HepG2 (cell line): ENCODE results near the gene APC2. TPM values are rescaled to one million over a fixed set of nuclear protein-coding genes. Genes with fewer than 3 reads are reported as not detected.

Source experiments
- ATAC-seq: fragments of 200-7000 bp; cut with Tn5 transposase; 3 replicates; pipeline ENCODE4 v1.9.1; 2020; ENCODE audit warnings: mild to moderate bottlenecking, moderate library complexity
- BruUV-seq: library from RNA; stranded (reverse); fragments of 400-500 nt; replicated peaks from 2 replicates; lab custom pipeline; 2021; lab: Mats Ljungman, UMichigan
- CTCF ChIA-PET: fragments of 300-600 bp; formaldehyde crosslinking; extraction: SDS; loops from one replicate; lab custom pipeline; 2021; ENCODE audit warnings: low total read pairs, inconsistent platforms, low intra/inter-chr PET ratio; lab: Yijun Ruan, JAX
- POLR2A ChIA-PET: fragments of 350-600 bp; sonication (Branson Sonifier 250); formaldehyde crosslinking; loops from one replicate; lab custom pipeline; 2020; ENCODE audit warnings: antibody characterized with exemption, inconsistent platforms; lab: Yijun Ruan, JAX
- DNase-seq: peaks from one replicate; pipeline ENCODE4 v3.0.0-alpha.2; 2015; ENCODE audit warnings: low spot score
- FAIRE-seq: peaks from 3 replicates; lab custom pipeline; 2011; peaks lifted over from hg19 to GRCh38; lab: Jason Lieb, UNC
- H2AFZ ChIP-seq: one replicate; pipeline ENCODE4 v1.6.1; 2011; ENCODE audit warnings: low read length, inconsistent platforms
- H3K27ac ChIP-seq: fragments of 300-600 bp; 3 replicates; pipeline ENCODE4 v1.8.0; 2011; ENCODE audit warnings: mixed run types, mild to moderate bottlenecking, mixed read lengths, low read length, inconsistent platforms; ENCODE audit not compliant: insufficient read depth; ENCODE audit errors: extremely low read length
- H3K27me3 ChIP-seq, 2 experiments: fragments of 200-600 bp in 1 of 2; 2 replicates in 1 of 2; 3 replicates in 1 of 2; pipeline versions ENCODE4 v1.6.0 to v1.8.0; 2011; ENCODE audit warnings: low read length in 2 of 2, mild to moderate bottlenecking in 2 of 2, moderate library complexity in 2 of 2, inconsistent platforms in 1 of 2; ENCODE audit not compliant: insufficient read depth in 2 of 2, control insufficient read depth in 1 of 2
- H3K36me3 ChIP-seq, 2 experiments: fragments of 200-600 bp in 1 of 2; replicated peaks in 1 of 2; 2 replicates in 1 of 2; 3 replicates in 1 of 2; pipeline versions ENCODE4 v1.5.1 to v1.8.0; 2011; ENCODE audit warnings: low read length in 2 of 2, inconsistent platforms in 1 of 2; ENCODE audit not compliant: insufficient read depth in 2 of 2, control insufficient read depth in 1 of 2
- H3K4me1 ChIP-seq: 2 replicates; pipeline ENCODE4 v1.5.1; 2012; ENCODE audit warnings: low read length, inconsistent platforms; ENCODE audit not compliant: insufficient read depth
- H3K4me2 ChIP-seq: 2 replicates; pipeline ENCODE4 v1.6.0; 2011; ENCODE audit warnings: low read depth, low read length, inconsistent platforms
- H3K4me3 ChIP-seq, 3 experiments: fragments of 200-600 bp in 1 of 3; sonication (generic), shearing (Covaris generic) in 1 of 3; replicated peaks in 1 of 3; 2 replicates each; pipeline ENCODE4 v1.5.1; 2011 to 2016; ENCODE audit warnings: low read length in 3 of 3, inconsistent platforms in 2 of 3, low read depth in 2 of 3, mild to moderate bottlenecking in 2 of 3, control low read depth in 1 of 3, mixed read lengths in 1 of 3; ENCODE audit not compliant: insufficient read depth in 1 of 3
- H3K79me2 ChIP-seq: one replicate; pipeline ENCODE4 v1.6.1; 2011; ENCODE audit warnings: low read length, inconsistent platforms; ENCODE audit not compliant: insufficient read depth
- H3K9ac ChIP-seq: 2 replicates; pipeline ENCODE4 v1.6.0; 2011; ENCODE audit warnings: mild to moderate bottlenecking, low read depth, low read length, inconsistent platforms; ENCODE audit not compliant: insufficient read depth
- H3K9me3 ChIP-seq: 2 replicates; pipeline ENCODE4 v1.5.1; 2012; ENCODE audit warnings: mild to moderate bottlenecking, low read length
- H4K20me1 ChIP-seq: 2 replicates; pipeline ENCODE4 v1.6.0; 2011; ENCODE audit warnings: inconsistent platforms, mild to moderate bottlenecking, low read length, moderate library complexity; ENCODE audit not compliant: insufficient read depth
- ADNP ChIP-seq: sonication (generic); formaldehyde crosslinking; IDR thresholded peaks from 2 replicates; pipeline ENCODE4 v1.4.0; 2020; ENCODE audit warnings: missing genetic modification reagents
- AGO2 ChIP-seq: fragments of 200-400 bp; formaldehyde crosslinking; optimal IDR thresholded peaks from 2 replicates; pipeline ENCODE3; 2017; ENCODE audit warnings: mild to moderate bottlenecking, low read depth, low read length, moderate library complexity
- CBX1 ChIP-seq: IDR thresholded peaks from one replicate; pipeline ENCODE4 v1.6.1; 2016; ENCODE audit warnings: antibody characterized with exemption, low read depth
- CCAR2 ChIP-seq: fragments of 200-400 bp; formaldehyde crosslinking; optimal IDR thresholded peaks from 2 replicates; pipeline ENCODE3; 2018; ENCODE audit warnings: low read depth, mild to moderate bottlenecking, low read length, moderate library complexity
- HDAC6 ChIP-seq: fragments of 200-600 bp; sonication (generic); IDR thresholded peaks from 2 replicates; pipeline ENCODE4 v1.7.0; 2017; ENCODE audit warnings: mild to moderate bottlenecking, antibody characterized with exemption, low read length, low read depth
- HNRNPLL ChIP-seq: fragments of 200-400 bp; formaldehyde crosslinking; IDR thresholded peaks from 2 replicates; pipeline ENCODE4 v1.6.1; 2017; ENCODE audit warnings: mild to moderate bottlenecking, low read depth, low read length; ENCODE audit not compliant: poor library complexity, severe bottlenecking
- KLF16 ChIP-seq, 2 experiments: sonication (generic) in 1 of 2; formaldehyde crosslinking in 1 of 2; IDR thresholded peaks; 2 replicates each; pipeline versions ENCODE4 v1.6.1 to v1.8.0; 2016 to 2023; ENCODE audit warnings: missing genetic modification reagents in 2 of 2, missing compliant biosample characterization in 1 of 2
- NPAS2 ChIP-seq: sonication (generic); formaldehyde crosslinking; IDR thresholded peaks from 2 replicates; pipeline ENCODE4 v1.8.0; 2022; ENCODE audit warnings: mild to moderate bottlenecking, missing genetic modification reagents, borderline replicate concordance
- POLR2G ChIP-seq: fragments of 200-400 bp; formaldehyde crosslinking; IDR thresholded peaks from 2 replicates; pipeline ENCODE4 v1.6.1; 2018; ENCODE audit warnings: mild to moderate bottlenecking, low read depth, low read length, moderate library complexity
- SMC3 ChIP-seq: IDR thresholded peaks from 2 replicates; pipeline ENCODE4 v1.6.1; 2011; ENCODE audit warnings: low read length, improper control_type of control experiment
- SOX13 ChIP-seq, 3 experiments: fragments of 450-650 bp in 1 of 3; sonication (generic) in 1 of 3; formaldehyde crosslinking in 1 of 3; IDR thresholded peaks in 2 of 3; conservative IDR thresholded peaks in 1 of 3; 2 replicates each; pipeline versions ENCODE4 v1.5.0 to v1.6.1; 2016 to 2020; ENCODE audit warnings: antibody characterized with exemption in 1 of 3, mild to moderate bottlenecking in 1 of 3, missing compliant biosample characterization in 1 of 3, missing genetic modification reagents in 1 of 3, moderate library complexity in 1 of 3
- TBX3 ChIP-seq: fragments of 450-650 bp; IDR thresholded peaks from 2 replicates; pipeline ENCODE4 v1.6.1; 2017; ENCODE audit warnings: antibody characterized with exemption, mild to moderate bottlenecking, inconsistent platforms, borderline replicate concordance
- ZNF879 ChIP-seq: sonication (generic); formaldehyde crosslinking; IDR thresholded peaks from 2 replicates; pipeline ENCODE4 v1.8.1; 2023; ENCODE audit warnings: missing genetic modification reagents
- WGBS: methylation state at CpG from one replicate; pipeline ENCODE4 v1.1.6; 2017; ENCODE audit warnings: low lambda C conversion rate; 5-methylcytosine and 5-hydroxymethylcytosine counted together
- in situ Hi-C: cut with HindIII; loops from 2 replicates; pipeline ENCODE4 v1.10.0; 2017; ENCODE audit warnings: low pct_unique_long_range_greater_than_20kb; ENCODE audit not compliant: extremely low pct_ligation_motif_present
- intact Hi-C: fragments of 100-400 bp; cut with micrococcal nuclease; formaldehyde crosslinking; loops from one replicate; pipeline ENCODE4 v1.10.0; 2022; ENCODE audit not compliant: unreplicated experiment
- polyA plus RNA-seq, 8 experiments: library from polyadenylated mRNA; depleted of rRNA in 3 of 8; stranded (reverse) in 7 of 8; unstranded in 1 of 8; fragments of >200 nt; fragmentation: Illumina TruSeq in 4 of 8; extraction: Trizol in 4 of 8; gene quantifications; 2 replicates each; pipeline versions ENCODE4 v1.2.1 to v1.2.3, GENCODE V29; 2011 to 2016; ENCODE audit warnings: low read depth in 4 of 8, missing spikeins in 1 of 8, mixed read lengths in 1 of 8; ENCODE audit not compliant: insufficient read depth in 1 of 8
- total RNA-seq, 5 experiments: library from RNA; depleted of rRNA; stranded (reverse); fragments of >200 nt; fragmentation: Illumina TruSeq; extraction: Trizol; gene quantifications; 2 replicates each; pipeline ENCODE4 v1.2.3, GENCODE V29; 2016; ENCODE audit warnings: low read depth in 1 of 5
- TF ChIP-seq, protein P1 (sequence below): IDR thresholded peaks from 2 replicates; pipeline ENCODE4 v1.6.1; 2018; ENCODE audit warnings: missing genetic modification reagents, mild to moderate bottlenecking, missing compliant biosample characterization
- TF ChIP-seq, protein P2 (sequence below): fragments of 450-650 bp; IDR thresholded peaks from 2 replicates; pipeline ENCODE4 v1.6.1; 2017

APC2 gene
- total and polyA plus RNA-seq, 2 of the 13 experiments (the other 11 are each of a cell fraction or from before 2014, with no cell fraction given) = 0.08 to 0.22 TPM

DNA sequence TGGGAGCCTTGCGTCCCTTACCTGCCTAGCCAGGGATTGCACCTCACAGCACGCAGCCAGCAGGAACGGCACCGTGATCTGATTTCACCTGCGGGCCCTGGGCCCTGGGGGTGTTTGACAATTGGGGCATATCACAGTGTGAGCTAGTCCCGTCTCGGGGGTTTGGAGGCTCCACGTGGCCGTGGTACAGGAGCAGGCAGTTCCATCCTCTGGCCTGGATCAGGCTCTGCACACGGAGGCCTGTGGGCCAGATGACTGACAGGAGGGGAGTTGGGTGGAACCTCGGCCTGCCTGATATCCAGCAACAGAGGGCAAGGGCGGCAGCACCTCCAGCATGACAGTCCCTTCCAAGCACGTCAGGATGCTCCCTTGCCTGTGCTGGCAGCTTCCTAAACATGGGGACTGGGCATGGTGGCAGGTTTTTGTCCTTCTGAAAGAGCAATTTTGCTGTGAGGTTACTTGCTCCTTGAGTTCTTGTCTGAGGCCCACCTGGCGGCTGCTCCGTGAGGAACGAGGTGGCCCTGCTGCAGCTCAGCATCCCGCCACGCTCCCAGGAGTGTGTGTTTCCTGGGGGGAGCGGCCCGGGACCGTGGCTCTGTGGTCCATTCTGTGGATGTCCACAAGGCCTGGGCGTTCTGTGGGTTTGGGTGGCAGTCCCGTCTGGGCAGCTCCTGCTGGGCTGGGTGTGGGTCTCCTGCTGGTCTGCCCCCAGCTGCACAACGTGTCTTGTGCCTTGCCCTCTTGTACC, 18.0 kb upstream of the APC2 start:
- Histone ChIP-seq H3K79me2 (peaks cover 4% of the 10 kb centered on the region), H4K20me1 (peaks cover 4% of the 10 kb centered on the region), H3K9me3 (no peaks in the 10 kb centered on the region), H3K4me1 (no peaks in the 10 kb centered on the region), H3K4me2 (no peak overlapping the region), H2AFZ (no peak overlapping the region), H3K9ac (no peak overlapping the region), H3K36me3 (peaks cover 27 to 66% of the 10 kb centered on the region in 2 experiments), H3K27ac (no peak overlapping the region), H3K27me3 (no peaks in the 10 kb centered on the region), H3K4me3 (no peak overlapping the region)
- no peak for ATAC-seq
- in situ Hi-C loops = no loop called here
- 0 out of 2 replicates have a peak, but pooled peaks have one; percentile 24 for TF ChIP-seq POLR2G
- TF ChIP-seq NPAS2 (CRISPR knock-in tag) = no peak
- TF ChIP-seq ZNF879 = no peak
- no peak for TF ChIP-seq CBX1
- TF ChIP-seq AGO2 = peak; percentile 61
- intact Hi-C loops = no loop called here
- 93% methylated on average over 8 of the region's 24 CpGs for WGBS
- no peak for FAIRE-seq
- no peak for DNase-seq
- CTCF ChIA-PET = no interaction called here
- BruUV-seq = no TSS peak
- POLR2A ChIA-PET = no interaction called here

DNA sequence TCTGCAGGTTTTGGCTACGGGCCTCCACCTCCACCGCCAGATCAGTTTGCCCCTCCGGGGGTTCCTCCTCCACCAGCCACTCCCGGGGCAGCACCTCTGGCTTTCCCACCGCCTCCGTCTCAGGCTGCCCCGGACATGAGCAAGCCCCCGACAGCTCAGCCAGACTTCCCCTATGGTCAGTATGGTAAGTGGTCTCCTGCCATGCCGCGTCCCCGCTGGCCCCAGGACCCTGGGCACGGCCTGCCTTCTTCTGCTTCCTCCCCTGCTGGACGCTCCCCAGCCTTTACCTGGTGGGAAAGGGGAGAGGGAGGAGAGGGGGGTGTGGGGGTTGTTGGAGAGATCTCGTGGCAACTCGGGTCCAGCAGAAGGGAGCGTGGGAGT, 17.4 kb upstream of the APC2 start:
- WGBS = 99% methylated on average over 16 of the region's 16 CpGs
- Histone ChIP-seq H4K20me1 (no peaks in the 10 kb centered on the region), H3K36me3 (peaks cover 27 to 62% of the 10 kb centered on the region in 2 experiments), H3K9me3 (no peaks in the 10 kb centered on the region), H3K27me3 (no peaks in the 10 kb centered on the region), H3K4me2 (no peak overlapping the region), H3K9ac (no peak overlapping the region), H3K4me3 (no peak overlapping the region), H3K4me1 (peaks cover 4% of the 10 kb centered on the region), H2AFZ (no peak overlapping the region), H3K27ac (no peak overlapping the region), H3K79me2 (peaks cover 4% of the 10 kb centered on the region)
- FAIRE-seq (no peak), DNase-seq (no peak), ATAC-seq (no peak)
- CTCF ChIA-PET = no interaction called here
- POLR2A ChIA-PET = no interaction called here
- no peak for TF ChIP-seq SMC3
- TF ChIP-seq, protein P1, sequence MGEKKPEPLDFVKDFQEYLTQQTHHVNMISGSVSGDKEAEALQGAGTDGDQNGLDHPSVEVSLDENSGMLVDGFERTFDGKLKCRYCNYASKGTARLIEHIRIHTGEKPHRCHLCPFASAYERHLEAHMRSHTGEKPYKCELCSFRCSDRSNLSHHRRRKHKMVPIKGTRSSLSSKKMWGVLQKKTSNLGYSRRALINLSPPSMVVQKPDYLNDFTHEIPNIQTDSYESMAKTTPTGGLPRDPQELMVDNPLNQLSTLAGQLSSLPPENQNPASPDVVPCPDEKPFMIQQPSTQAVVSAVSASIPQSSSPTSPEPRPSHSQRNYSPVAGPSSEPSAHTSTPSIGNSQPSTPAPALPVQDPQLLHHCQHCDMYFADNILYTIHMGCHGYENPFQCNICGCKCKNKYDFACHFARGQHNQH (CRISPR knock-in tag) = no peak
- TF ChIP-seq ADNP (CRISPR knock-in tag) = no peak
- TF ChIP-seq CCAR2 = no peak
- TF ChIP-seq TBX3 = no peak
- TF ChIP-seq KLF16 (CRISPR knock-in tag; IDR thresholded peaks at IDR 0.05) = no peak
- no peak for TF ChIP-seq HNRNPLL
- no peak for TF ChIP-seq HDAC6
- TF ChIP-seq, protein P2, sequence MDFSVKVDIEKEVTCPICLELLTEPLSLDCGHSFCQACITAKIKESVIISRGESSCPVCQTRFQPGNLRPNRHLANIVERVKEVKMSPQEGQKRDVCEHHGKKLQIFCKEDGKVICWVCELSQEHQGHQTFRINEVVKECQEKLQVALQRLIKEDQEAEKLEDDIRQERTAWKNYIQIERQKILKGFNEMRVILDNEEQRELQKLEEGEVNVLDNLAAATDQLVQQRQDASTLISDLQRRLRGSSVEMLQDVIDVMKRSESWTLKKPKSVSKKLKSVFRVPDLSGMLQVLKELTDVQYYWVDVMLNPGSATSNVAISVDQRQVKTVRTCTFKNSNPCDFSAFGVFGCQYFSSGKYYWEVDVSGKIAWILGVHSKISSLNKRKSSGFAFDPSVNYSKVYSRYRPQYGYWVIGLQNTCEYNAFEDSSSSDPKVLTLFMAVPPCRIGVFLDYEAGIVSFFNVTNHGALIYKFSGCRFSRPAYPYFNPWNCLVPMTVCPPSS = no peak
- no peak for TF ChIP-seq SOX13 (IDR thresholded peaks at IDR 0.05)
- TF ChIP-seq SOX13 (CRISPR knock-in tag; conservative IDR thresholded peaks at IDR 0.05 in 1 of 2, IDR thresholded peaks at IDR 0.05 in 1 of 2) = no peak
- in situ Hi-C loops (no loop called here), intact Hi-C loops (no loop called here)
- no TSS peak for BruUV-seq
